Heart left ventricle (tissue), 13 donors: Measurements from ENCODE around the gene TNFSF15.

ENCODE experiments used
- POLR2A ChIP-seq, 2 donors: fragments of 450-650 bp; IDR thresholded peaks; one replicate each; pipeline ENCODE4 v1.6.1; 2017; ENCODE audit warnings: antibody characterized with exemption in 2 of 2, mild to moderate bottlenecking in 2 of 2, moderate library complexity in 2 of 2
- TF ChIP-seq, protein P1 (sequence below), 12 donors: fragments of 200-600 bp; sonication (generic) in 4 of 12; IDR thresholded peaks; one replicate each; pipeline versions ENCODE4 v1.5.0 to v1.8.0; 2018 to 2022; ENCODE audit warnings: antibody characterized with exemption in 12 of 12, mild to moderate bottlenecking in 5 of 12
- donor health status: ischemic (EF 13 %, LVEDD 7.1; RV severe dilation, severe dysfunction).
- donor health status: DM: no; HTN: yes; CAD: no.
- donor health status: DM: no; HTN: no; CAD: no.
- donor health status: ischemic (EF 25% LVEDD 6.9; RV normal size, moderate dysfunction).
- donor health status: ischemic (EF 25% LVEDD 5.7; RV mildly dilated, moderate dysfunction).
- donor health status: ischemic (EF 35%, LVEDD 5.7; RV mildly dilated, moderate dysfunction).
- donor health status: nonischemic (EF 11% LVEDD 7.7; RV severe dilation, severe dysfunction).
- donor health status: DM: yes; HTN: yes; CAD: no.
- donor health status: PGD.
- donor health status: ischemic (EF 29% LVEDD 5.4; RV normal size, mild dysfunction).
- donor health status: nonischemic (EF 23%, LVEDD 6.1; RV moderate dilation, normal function).

- TF ChIP-seq, protein P1, sequence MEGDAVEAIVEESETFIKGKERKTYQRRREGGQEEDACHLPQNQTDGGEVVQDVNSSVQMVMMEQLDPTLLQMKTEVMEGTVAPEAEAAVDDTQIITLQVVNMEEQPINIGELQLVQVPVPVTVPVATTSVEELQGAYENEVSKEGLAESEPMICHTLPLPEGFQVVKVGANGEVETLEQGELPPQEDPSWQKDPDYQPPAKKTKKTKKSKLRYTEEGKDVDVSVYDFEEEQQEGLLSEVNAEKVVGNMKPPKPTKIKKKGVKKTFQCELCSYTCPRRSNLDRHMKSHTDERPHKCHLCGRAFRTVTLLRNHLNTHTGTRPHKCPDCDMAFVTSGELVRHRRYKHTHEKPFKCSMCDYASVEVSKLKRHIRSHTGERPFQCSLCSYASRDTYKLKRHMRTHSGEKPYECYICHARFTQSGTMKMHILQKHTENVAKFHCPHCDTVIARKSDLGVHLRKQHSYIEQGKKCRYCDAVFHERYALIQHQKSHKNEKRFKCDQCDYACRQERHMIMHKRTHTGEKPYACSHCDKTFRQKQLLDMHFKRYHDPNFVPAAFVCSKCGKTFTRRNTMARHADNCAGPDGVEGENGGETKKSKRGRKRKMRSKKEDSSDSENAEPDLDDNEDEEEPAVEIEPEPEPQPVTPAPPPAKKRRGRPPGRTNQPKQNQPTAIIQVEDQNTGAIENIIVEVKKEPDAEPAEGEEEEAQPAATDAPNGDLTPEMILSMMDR (IDR thresholded peaks at IDR 0.05), result no peak
- no peak for TF ChIP-seq POLR2A (IDR thresholded peaks at IDR 0.05)
Measured at GRCh38 chr9:114756920-114757319, 48.9 kb downstream of the TNFSF15 start.
